GM18858 (cell line): Measurements from ENCODE around the gene BICD2.

ENCODE experiments used
- ATAC-seq: cut with Tn5 transposase; IDR thresholded peaks from one replicate; pipeline ENCODE4 v1.9.1; 2021; ENCODE audit not compliant: unreplicated experiment

The BICD2 gene

GRCh38 chr9:92669890-92670708 is 94.5 kb downstream of the BICD2 start, which contains the start of gene IPPK:
TSS of gene IPPK (minus strand) at chr9:92670131. CDS start at chr9:92669988, 143 bp downstream.
- peak; percentile 86 for ATAC-seq

GRCh38 chr9:92669527-92669889 is 95.1 kb downstream of the BICD2 start:
- no peak for ATAC-seq

DNA sequence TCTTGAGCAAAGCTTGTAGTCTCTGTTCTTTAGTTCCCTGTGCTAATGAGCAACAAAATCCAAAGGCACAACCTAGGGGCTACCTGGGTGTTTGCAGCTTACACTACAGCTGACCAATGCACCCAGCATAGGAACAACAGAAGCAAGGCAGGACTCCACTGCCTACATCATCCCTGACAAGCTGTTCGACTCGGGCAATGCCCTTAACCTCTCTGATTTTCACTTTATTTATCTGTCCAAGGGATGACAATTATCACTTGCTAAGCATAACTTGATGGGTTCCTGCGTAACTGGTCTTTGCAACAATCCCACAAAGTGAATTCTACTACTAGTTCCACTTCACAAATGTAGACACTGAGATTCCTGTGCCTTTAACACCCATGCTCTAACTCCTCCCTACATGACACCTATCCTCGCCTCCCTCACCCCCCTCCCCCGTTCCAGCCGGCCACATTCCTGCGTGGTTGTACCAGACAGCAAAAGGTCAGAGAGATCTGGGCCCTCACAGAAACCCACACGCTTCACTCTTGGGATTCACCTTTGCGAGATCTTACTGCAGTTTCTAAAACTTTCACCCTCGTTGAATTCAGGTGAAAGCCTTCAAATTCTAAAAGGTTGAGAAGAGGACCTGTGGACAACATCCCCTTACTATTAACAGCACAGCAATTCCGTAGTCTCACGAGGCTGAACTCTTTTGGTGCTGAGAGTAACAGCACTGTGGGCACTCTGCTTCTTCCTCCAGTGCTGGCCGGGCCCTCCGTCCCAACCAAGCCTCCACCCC is 95.7 kb downstream of the BICD2 start:
- no peak for ATAC-seq

DNA sequence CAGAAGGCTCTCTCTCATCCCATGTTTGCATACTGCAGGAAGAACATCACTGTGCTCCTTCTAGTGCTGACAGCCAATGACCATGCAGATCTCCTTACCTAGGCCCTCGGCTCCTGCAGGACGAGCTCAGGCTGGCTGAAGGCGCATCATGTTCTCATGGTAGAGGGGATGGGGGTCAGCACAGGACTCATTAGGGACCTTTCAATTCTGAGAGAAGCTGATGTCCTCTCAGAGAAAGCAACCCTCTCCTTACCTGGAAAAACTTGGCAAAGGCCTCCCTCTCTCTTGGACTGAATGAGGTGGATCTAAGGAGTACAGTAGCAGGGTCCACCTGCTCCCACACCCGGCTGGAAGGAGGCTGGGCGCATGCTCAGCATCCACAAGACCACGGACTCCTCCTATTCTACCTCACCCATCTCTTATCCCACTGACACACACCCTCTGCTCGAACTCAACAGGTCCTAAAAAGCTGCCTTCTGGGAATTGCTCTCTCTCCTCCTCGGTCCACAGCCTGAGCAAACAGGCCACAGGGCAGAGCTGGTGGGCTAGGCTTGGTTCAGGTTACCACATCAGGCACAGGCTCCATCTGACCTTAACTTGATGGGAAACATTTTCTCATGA is 97.6 kb downstream of the BICD2 start:
- ATAC-seq = no peak

DNA sequence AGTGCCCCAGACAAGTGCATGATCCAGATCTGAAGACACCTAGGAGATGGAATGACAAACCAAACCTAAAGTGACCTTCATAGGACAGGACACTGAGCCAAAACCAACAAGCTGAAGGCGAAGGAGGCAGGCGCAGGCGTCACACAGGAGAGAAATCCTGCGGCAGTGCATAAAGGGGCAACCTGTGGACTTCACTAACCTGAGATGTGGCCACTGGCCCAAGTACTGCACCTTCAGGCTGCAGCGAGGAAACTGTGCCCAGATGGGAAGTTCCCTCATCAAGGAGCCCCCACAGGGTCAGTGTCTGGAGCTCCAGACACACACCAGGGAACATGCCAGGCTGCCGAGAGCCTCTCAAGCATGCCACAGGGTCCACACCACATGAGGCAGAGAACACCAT is 98.4 kb downstream of the BICD2 start:
- no peak for ATAC-seq

DNA sequence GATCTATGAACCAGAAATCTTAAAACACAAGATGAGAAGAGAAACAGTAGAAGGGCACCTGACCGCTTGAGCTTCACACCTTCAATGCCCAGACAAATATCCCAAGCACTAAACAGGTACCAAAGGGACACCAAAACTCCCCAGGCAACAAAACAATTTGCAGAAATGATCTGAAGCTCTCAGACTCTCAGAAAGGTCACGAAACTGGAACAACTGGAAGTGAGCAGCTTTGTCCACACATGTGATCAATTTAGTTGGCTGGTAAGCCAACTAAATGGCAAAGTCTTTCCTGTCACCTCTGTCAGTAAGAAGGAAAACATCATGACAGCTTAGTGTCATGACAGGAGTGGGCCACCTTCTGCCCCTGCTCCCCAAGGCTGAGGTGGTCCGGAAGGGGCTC is 98.8 kb downstream of the BICD2 start:
- ATAC-seq = no peak

- no peak for ATAC-seq
Measured at GRCh38 chr9:92664394-92665152, 100.1 kb downstream of the BICD2 start.

DNA sequence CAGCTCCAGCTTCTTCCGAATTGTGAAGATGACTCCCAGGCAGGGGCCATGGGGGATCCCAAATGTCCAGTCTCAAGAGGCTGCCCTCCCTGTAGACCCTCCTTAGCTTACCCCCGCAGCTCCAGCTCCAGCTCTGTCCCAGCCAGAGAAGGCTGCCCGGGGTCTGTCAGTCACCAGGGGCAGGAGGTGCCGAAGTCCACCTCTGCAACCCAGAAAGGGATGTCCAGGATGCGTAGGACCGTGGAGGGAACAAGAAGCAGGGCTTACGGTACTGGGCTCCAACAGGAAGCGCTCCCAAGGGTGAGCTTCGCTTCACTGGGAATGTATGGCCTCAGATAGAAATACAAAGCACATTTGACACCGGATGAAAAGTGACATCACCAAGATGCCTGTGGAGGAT is 100.7 kb downstream of the BICD2 start:
- no peak for ATAC-seq

- ATAC-seq = no peak
Measured at GRCh38 chr9:92663126-92663525, 101.5 kb downstream of the BICD2 start.

DNA sequence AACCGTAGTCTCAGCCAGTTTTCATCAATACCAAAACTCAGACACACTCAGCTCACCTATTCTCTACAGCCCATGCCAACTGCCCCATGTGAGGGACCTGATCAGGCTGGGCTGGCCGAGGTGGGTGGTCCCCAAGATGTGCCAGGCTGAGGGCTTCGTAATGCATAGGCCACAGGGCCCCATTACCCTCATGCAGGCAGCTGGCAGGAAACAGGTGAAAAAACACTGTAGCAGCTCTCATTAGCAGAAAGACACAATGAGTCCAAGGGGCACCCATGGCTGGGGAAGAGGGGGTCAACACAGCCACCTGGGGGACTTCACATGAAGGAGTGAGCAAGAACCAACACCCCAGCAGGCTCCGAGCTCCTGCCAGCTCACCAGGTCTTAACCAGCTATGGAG is 102.9 kb downstream of the BICD2 start:
- ATAC-seq = no peak
